IPS DF 4.7 (cell line): ENCODE data around the gene FGF19.
A peak's percentile ranks its signal among the peaks of the same experiment; 100 is the strongest.

ENCODE experiments used
- DNase-seq: peaks from one replicate; pipeline ENCODE4 v3.0.0-alpha.2; 2013; ENCODE audit warnings: low spot score; ENCODE audit errors: extremely low read depth

The FGF19 gene, protein sequence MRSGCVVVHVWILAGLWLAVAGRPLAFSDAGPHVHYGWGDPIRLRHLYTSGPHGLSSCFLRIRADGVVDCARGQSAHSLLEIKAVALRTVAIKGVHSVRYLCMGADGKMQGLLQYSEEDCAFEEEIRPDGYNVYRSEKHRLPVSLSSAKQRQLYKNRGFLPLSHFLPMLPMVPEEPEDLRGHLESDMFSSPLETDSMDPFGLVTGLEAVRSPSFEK

DNA sequence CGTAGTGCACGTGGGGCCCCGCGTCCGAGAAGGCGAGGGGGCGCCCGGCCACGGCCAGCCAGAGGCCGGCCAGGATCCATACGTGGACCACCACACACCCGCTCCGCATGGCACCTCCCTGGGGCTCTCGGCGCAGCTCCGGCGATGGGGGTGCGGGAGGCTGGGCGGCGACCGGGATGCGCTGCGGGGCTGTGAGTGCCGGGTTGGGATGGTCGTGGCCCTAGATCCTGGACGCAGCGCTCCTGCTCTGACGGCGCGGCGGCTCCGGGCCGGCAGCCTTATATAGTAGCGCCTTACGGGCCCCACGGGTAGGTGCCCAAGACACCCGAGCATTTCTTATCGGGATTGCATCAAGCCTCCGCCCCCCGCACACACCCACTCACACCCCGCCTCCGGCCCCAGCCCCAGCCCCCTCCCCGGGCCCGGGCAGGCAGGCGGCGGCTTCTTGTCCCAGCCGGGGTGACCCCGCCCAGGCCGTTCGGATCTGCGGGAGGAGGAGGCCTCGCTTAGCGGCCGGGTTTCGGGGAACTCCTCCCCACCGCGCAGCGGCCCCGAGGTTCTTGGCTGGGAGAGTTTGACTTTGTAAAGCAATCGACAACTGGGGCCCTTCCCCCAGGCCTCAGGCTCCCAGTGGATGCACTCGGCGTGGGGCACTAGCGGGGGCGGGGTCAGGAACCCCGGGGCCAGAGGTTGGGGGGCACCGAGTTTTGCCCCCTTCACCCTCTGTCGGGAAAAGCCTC is at the start of gene FGF19:
TSS of gene FGF19 (minus strand) at position 255 of the 740 bp plus-strand sequence. CDS start at position 109, 146 bp downstream.
- no peak for DNase-seq

DNA sequence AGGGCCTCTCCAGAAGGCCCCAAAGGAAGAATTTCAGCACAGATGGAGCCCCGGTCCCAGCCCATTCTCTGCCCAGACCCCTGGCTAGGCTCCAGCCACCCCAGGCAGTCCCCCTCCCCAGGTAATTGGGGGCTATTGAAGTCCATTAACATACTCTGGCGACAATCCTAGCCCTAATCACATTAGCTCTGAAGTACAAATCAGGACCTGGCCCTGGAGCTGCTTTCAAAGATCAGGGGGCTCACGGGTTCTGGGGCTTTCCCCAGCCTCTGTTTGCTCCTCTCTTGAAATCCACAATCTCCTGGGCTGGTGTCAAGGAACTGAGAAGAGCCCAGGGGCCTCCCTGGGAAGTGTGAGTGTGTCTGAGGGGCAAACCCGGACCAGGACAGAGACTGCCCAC is 49.1 kb upstream of the FGF19 start:
- DNase-seq: no peak

DNA sequence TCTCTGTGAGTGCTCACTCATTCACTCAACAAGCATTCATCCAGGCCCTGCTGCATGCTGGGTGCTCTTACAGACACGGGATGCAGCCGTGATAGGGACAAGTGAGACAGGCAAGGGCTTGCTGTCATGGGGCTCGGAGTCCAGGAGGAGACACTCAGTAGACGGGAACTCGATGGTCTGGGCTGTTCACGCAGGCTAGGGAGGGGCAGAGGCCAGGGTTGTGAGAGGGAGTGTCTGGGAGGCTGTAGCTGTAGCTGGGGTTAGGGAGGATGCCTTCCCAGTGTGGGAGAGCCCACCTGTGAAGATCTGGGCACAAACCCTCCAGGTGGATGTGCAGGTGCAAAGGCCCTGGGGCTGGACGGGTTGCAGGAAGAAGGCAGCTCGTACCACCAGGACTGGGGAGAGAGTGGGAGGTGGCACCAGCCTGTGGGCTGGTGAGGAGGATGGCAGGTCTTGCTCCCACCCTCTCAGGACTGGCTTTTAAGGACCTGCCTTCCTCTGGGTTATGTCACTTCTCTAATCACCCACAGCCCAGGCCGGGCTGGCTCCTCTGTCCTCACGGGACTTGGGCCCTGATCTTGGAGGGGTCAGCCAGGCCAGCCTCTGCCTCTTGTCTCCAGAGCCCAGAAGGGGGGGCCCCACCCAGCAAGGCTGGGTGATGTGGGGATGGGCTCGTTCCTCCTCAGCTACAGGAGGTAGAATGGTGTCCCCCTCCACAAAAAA is 47.2 kb upstream of the FGF19 start:
- no peak for DNase-seq

DNA sequence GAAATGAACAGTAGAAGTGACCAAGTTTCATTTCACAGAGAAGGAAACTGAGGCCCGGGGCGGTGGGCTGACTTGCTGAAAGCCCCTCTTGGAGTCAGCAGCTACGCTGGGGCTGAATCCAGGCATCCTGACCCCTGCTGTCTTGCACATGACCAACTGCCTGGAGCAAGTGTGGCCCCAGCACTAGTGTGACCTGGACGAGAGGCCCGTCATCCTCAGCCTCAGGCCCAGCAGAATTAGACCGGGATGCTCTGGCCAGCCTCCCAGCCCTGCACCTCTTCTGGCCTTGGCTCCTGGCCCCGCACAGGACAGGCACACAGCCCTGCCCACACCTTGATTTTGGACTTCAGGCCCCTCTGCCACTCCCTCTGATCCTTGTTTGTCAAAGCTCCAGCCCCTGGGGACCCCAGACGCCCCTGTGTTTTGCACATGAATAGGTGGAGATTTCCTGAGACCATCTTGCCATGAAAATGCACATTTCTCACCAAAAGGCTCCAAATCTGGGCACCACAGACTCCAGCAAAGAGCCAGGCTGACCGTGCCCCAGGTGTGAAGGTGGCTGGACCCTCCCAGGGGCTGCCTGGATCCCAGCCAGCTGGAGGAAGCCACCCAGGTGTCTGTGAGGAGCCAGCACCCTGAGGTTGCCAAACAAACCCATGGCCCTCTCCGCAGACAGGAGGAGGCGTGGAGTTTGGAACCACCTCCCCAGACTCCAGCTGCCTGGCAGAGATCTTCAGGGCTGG is 46.5 kb upstream of the FGF19 start:
- DNase-seq: no peak

DNA sequence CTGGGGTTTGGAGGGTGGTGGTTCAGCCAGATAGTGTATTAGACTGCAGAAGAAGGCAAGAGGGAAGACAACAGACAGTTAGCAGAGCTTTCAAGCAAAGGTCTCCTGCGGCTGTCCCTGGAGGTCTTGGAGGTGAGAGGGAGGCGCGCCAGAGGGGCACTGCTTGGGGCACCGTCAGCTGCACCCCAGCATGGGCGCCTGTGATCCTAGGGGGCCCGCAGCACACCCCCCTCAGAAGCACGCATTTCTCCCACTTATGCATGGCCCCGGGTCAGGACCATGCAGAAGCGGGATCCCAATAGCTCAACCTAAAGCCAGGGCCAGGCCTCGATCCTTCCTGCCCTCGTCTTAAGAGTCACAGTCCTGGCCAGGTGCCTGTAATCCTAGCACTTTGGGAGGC is 44.8 kb upstream of the FGF19 start:
- no peak for DNase-seq

DNA sequence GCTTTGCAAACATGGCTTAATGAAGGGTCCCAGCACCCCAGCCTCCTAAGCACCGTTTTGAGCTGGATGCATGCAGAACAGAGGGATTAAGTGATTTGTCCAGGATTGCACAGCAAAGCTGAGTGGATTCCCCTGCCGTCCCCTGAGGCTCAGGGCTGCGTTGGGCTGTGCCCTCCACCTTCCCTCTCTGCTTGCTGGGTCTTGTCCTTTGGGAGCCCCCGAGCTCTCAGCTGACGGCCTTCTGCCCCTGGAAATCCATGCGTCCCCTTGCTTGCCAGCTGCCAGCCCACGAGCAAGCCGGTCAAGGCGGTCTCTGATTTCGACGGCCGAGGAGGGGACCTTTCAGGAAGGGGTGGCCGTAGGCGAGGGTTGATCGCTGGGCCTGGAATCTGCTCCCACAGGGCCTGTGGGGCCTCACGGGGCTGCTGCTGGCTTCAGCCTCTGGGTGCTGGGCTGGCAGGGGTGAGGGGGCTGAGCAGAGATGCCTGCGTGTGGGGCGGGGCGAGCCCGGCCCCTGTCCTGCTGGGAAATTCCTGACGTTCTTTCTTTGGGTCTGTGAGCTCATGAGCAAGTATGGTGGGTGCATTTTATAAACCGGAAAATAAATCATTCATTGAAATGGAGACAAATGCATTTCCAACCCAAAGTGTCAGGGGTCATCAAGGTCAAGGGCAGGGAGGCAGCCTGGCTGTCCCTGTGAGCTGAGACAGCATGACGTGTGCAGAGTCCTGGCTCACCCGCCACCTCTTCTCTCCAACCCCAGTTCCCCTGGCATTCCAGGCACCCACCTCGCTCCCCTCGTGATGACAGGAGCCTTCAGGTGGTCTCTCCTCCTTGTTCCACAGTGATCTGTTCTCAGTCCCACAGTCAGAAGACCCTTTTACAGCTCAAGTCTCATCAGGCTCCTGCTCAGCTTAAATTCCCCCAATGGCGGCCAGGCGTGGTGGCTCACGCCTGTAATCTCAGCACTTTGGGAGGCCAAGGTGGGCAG is 43.2 kb upstream of the FGF19 start:
- no peak for DNase-seq

DNA sequence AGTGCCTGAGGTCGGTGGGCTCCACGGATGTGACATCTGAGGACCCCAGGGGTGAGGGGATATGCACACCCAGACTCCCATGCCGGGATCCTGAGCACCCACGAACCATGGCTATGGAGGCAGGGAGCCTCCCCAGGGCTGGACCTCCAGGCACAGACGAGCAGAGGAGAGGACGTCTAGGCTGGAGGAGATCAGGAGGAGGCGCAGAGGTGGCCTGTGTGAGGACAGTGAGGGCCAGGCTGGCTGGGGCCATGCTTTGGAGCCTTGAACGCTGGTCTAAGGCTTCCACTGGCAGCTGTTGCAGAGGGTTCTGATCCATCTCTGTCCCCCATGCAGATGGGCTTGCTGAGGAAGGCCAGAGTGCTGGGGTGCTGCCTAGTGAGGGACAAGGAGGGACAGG is 42.3 kb upstream of the FGF19 start:
- DNase-seq: no peak

DNA sequence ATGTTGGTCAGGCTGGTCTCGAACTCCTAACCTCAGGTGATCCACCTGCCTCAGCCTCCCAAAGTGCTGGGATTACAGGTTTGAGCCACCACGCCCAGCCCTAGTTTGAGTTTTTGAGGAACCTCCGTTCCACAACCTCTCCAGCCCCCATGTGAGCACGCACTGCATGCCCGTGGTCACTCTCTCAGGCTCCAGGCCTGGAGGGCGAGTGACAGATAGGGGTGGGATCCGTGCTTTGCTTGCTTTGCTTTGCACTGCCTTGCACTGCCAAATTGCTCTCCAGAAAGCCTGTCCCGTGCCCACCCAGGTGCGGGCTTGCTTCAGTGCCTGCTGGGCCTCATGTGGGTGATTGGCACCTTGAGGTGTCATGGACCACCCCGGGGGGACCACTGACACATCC is 41.4 kb upstream of the FGF19 start:
- no peak for DNase-seq

DNA sequence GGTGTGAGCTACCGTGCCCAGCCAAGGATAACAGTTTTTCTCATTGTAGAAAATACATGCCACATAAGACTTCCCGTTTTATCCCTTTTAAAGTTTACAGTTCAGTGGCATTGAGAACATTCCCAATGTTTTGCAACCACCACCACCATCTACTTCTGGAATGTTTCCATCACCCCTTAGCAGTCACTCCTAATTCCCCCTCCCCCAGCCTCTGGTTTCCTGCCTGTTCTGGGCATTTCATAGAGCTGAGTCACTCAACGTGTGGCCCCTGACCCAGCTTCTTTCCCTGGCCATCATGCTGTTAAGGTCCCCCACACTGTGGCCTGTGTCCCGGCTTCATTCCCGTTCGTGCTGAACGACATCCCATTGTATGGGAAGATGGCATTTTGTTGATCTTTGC is 40.6 kb upstream of the FGF19 start:
- peak; percentile 25 for DNase-seq

DNA sequence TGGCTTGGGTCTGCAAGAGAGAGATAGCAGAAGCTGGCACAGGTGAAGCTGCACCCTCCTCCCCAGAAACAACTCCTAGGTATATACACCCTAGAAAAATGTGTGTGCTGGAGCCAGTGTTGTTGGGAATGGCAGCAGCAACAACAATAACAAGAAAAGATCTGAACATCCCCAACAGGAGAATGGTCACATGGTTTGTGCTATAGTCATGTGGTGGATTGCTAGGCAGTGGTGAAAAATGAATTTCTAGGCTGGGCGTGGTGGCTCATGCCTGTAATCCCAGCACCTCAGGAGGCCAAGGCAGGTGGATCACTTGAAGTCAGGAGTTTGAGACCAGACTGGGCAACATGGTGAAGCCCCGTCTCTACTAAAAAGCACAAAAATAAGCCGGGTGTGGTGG is 31.0 kb upstream of the FGF19 start:
- DNase-seq: no peak

DNA sequence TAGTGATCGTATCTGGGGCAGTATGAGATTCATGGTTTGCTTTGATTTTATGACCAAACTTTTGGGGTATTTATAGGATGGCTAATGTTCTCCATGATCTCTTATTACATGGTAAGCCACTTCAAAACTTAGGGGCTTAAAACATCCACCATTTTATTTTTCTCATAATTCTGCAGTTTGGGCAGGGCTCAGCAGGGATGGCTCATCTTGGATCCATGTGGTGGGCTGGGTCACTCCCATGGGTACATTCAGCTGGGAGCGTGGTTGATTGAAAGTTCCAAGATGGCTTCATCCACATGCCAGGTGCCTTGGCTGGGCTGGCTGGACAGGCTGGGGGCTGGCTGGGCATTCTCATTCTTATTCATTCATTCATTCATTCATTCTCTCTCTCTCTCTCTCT is 30.5 kb upstream of the FGF19 start:
- DNase-seq: no peak

DNA sequence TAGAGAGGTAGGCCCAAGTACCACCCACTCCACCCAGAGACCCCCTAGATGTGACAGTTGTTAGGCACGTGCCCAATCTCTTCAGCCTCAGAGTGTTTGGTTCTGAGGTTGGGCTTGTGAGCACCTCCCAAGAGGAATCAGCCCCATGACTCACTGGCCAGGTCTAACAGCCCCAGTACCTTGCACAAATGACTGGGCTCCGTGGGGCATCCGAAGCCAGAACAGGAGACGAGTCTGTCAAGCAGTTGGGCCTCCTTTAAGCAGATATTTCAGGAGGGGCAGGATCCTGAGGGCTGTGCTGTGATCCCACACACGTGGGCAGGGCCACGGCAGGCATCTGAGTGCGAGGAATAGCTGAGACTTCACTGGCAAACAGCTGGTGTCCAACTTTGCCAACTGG is 29.1 kb upstream of the FGF19 start:
- no peak for DNase-seq

DNA sequence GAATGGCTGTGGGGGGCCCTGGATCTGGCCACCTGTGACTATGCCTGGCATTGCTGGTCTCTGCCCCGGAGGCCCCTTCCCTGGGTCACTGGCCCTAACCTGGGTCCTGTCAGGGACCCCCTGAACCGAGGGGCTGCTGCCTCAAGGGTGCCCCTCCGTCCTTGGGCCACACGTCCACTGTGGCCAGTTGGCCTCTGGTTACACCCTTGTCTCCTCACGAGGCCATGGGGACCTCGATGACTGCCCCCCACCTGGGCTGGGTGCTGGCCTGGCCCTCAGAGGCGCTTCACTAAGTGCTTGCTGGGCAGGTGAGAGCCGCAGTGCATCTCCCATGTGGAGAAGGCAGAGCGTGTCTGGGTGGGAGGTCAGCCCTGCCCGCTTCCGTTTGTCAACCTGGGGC is 27.3 kb upstream of the FGF19 start:
- DNase-seq: no peak

DNA sequence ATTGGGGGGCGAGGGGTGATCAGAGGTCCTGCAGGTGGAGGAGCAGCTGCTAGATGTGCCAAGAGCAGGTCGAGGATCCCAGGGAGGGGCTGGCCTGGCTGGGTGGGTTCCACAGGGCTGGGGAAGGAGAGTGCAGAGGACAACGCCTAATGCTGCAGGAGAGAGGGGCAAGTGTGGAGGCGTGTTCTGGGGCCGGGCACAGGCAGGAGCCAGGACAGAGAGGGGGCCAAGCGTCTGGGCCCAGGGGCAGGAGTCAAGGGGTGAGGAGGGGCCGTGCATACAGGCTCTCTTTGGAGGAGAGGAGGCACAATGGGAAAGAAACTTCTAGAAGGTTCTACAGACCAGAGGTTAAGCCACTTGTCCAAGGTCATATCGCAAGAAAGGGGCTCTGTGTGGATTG is 26.7 kb upstream of the FGF19 start:
- DNase-seq: no peak

DNA sequence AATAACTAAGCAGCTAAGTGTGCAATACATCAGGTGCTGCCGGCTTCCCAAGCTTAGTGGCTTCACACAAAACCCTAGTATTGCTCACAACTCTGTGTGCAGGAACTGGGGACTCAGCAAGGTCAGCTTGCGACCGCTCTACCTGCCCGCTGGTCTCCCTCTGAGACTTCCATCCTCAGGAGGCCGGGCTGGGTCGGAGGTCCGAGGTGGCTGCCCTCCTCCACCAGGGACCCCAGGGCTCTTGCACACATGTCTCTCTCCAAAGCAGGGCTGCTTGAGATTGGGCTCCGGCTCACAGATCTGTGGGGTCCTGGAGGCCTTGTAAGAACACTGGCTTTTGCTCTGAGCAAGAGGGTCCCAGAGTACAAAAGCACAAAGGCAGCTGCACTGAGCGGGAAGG is 25.4 kb upstream of the FGF19 start:
- DNase-seq: no peak

DNA sequence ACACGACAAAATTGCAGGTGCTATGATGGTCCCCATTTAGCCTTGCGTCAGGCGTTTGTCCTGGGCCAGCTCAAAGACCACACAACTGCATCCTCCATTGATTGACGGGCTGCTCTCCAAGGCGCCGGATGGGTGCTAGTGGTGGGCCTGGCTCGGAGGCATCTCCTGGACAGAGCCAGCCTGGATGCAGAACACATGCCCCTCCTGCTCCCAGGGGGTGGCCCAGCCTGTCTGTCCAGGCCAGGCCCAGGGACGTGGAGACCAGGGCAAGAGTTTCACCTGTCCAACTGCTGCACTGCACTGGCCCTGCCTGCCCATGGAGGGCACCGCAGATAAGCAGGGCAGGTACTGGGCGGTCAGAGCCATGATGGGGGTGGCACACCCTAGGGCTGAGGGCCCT is 23.4 kb upstream of the FGF19 start:
- DNase-seq: no peak

DNA sequence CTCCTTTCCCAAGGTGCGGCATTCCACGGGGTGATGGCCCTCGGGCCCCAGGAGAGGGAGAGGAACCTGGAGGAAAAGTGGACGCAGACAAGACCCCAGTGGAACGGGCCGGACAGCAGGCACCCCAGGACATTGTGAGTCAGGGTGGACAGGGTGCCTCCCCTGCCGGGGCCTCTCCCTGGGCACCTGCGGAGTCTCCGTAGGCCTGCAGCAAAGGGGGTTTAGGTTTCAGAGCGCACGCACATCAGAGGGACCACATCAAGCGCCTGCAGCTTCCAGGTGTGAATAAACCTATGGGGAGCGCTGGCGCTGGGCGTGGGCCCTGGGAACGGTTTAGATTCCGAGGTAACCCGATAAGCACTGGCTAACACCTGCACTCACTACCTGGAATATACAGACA is 22.7 kb upstream of the FGF19 start:
- no peak for DNase-seq

DNA sequence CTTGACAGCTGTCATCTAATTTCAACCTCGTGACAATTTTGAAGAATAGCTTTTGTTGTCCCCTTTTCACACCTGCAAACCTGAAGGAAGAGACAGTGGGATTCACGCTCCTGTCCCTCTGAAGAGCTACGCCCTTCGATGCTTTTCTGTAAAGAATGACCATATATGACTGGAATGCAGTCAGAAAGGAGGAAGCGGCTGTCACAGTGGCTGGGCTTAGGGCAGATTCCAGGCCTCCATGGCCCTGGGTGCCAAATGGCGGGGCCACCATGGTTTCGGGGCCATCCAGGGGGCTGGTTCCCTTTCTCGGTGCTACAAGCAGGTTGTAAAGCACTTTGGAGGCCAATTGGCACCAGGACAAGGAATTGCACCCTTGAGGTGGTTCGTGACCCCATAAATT is 22.2 kb upstream of the FGF19 start:
- DNase-seq: no peak

DNA sequence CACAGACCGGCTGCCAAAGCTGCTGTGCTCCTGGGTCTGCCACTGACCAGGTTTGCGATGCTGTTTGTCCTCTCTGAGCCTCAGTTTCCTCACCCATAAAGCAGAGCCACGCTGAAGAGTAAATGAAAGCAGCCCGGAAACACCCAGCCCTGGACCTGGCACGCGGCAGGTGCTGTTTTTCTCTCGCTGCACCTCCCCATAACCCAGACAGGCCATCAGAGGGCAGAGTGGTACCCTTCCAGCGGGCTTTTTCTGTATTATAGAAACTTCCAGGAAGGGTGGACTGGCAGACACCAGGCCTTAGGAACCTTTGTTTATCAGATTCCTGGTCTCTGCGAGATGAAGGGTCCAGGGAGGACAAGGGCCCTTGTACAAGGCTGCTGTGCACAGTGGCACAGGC is 17.9 kb upstream of the FGF19 start:
- DNase-seq: no peak

DNA sequence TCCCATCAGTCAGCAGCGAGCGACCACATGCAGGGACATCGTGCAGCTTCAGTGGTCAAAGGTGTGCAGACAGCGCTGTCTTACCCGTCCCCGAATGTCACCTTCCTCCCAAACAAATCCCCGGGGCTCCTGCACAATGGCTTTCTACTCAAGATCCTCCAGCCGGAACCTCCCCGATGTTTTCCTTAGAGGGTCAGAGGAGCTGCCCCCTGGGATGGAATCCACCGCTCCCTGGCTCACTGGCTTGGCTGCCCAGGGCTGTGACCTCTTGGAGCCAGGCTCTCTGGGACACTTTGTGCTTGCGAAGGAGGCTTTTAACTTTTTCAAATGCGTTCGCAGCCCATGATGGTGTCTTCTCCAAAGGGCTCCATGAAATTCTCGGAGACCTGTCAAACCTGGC is 17.3 kb upstream of the FGF19 start:
- DNase-seq: no peak

DNA sequence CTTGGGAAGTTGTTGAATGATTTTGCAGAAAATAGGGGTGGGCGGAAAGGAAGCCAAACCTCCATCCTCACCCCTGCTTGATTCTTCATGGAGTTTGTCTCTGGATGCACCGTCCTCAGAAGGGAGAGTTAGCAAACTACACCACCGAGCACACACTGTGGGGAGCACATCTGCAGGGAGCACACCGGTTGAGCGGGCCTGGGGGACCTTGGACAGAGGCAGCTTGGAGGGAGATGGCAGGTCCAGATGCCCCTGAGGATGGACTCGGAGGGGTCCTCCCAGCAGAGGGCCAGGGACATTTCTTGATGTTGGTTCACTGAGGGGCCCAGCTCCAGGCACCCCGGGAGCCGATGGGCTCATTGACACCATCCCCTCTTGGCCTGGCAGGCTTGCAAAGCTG is 15.1 kb upstream of the FGF19 start:
- no peak for DNase-seq
